Measurements from ENCODE around the gene CFAP77.

DNA sequence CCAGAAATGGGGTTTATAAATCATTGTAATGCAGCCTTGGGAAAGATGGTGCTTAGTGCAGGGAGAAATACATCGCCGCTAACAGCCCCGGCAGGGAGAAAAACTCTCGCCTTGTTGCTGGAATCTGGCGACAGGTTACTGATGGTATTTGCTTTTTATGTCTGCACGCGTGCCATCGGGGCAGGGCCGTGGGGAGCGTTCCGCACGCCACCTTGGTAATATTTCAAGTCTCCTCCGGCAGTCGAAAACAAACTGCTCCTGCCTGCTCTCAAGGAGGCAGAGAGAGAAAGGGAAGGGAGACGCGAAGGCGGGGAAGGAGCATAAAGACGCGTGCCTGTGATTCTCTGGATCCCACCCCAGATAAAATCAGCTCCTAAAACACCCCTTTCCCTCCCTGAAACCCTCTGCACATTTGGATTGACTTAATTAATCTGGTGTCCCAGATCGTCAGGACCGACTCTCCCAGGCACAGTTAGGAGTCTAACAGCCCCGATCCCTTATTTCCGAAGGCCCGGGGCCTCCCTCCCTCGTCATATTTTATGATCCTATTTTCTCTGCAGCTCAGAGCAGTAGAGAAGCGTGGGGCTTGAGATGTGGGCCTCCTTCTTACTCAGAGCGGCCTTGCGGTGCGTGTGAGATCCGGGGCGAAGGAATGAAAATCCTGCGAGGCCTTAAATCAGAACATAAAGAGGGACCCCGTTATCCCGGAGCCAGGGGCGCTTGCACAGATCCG, 47.7 kb downstream of the CFAP77 start:
- no peak for TF ChIP-seq ZNF274 (IDR thresholded peaks at IDR 0.05; ENCODE audit: low read depth, low read length)
- TF ChIP-seq YY1 (IDR thresholded peaks at IDR 0.05; ENCODE audit: insufficient read depth, insufficient read length): no peak
- no peak for TF ChIP-seq SUZ12 (IDR thresholded peaks at IDR 0.05; ENCODE audit: extremely low read depth, insufficient read depth, insufficient read length)

Data from NT2/D1 (cell line).